Measurements from ENCODE around the gene SLC7A6. TPM values are rescaled to one million over a fixed set of nuclear protein-coding genes. Genes with fewer than 3 reads are reported as not detected.

SLC7A6 gene
- total and polyA plus RNA-seq, 2 of the 8 experiments (the other 6 are each of a cell fraction or from before 2014, with no cell fraction given) = 28.0 to 37.8 TPM

GRCh38 chr16:68235108-68235886 is 29.0 kb upstream of the SLC7A6 start (continued):
- TF ChIP-seq CTCF (IDR thresholded peaks at IDR 0.05; ENCODE audit: control extremely low read depth in 1 of 3, insufficient read depth in 1 of 3, low read depth in 1 of 3, low read length in 3 of 3) (peak; percentile 49 to 60 (median 55)), EGR1 (IDR thresholded peaks at IDR 0.05; ENCODE audit: borderline replicate concordance, low read depth, low read length) (peak; percentile 33; the same call in 1 of the 2 replicates), CREB1 (IDR thresholded peaks at IDR 0.05) (no peak), SP1 (IDR thresholded peaks at IDR 0.05; ENCODE audit: low read depth, low read length) (no peak), TEAD4 (IDR thresholded peaks at IDR 0.05; ENCODE audit: low read depth, low read length) (no peak)
